ENCODE data around the gene SSBP3.
"Not testable (repeated sequence)": the region's sequence is repeated elsewhere in the genome, so short reads cannot be mapped to it uniquely, and the experiment has no call there.

Gene SSBP3

GRCh38 chr1:54391450-54392209 is 14.6 kb downstream of the SSBP3 start:
- DNase-seq (ENCODE audit: low spot score) = no peak

- no peak for DNase-seq (ENCODE audit: low spot score)
Measured at GRCh38 chr1:54390655-54391054, 15.5 kb downstream of the SSBP3 start.

DNA sequence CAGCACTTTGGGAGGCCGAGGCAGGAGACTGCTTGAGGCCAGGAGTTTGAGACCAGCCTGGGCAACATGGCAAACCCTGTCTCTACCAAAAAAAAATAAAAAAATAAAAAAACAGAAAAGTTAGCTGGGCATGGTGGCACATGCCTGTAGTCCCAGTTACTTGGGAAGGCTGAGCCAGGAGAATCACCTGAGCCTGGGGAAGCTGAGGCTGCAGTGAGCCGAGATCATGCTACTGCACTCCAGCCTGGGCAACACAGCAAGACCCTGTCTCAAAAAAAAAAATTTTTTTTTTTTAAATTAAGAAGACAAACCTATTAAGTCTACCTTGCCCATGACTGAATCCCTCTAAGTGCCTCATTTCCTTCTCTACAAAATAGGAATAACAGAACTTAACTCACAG is 16.6 kb downstream of the SSBP3 start:
- DNase-seq (ENCODE audit: low spot score) = not testable (repeated sequence)

DNA sequence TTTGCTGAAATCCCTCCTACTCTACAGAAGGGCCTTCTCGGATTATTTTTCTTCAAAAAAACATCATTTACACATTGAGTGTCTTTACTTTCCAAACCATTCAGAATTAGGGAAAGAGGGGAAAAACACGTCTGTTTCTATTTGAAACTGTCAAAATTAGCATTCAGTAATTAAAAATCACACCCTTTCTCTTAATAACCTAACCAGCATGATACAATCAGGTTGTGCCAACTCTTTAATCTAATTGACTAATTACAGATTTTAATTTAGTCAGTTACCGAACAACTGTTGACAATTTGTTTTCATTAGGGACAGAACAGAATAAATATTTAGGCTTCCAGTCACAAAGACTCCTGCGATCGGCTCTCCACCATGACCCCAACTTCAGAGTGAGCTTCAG is 18.8 kb downstream of the SSBP3 start:
- DNase-seq (ENCODE audit: low spot score) = no peak

- DNase-seq (ENCODE audit: low spot score) = no peak
Measured at GRCh38 chr1:54385727-54386022, 20.5 kb downstream of the SSBP3 start.

- peak; percentile 60 for DNase-seq (ENCODE audit: low spot score)
Measured at GRCh38 chr1:54384918-54385726, 21.1 kb downstream of the SSBP3 start.

- DNase-seq (ENCODE audit: low spot score) = no peak
Measured at GRCh38 chr1:54384471-54384870, 21.7 kb downstream of the SSBP3 start.

DNA sequence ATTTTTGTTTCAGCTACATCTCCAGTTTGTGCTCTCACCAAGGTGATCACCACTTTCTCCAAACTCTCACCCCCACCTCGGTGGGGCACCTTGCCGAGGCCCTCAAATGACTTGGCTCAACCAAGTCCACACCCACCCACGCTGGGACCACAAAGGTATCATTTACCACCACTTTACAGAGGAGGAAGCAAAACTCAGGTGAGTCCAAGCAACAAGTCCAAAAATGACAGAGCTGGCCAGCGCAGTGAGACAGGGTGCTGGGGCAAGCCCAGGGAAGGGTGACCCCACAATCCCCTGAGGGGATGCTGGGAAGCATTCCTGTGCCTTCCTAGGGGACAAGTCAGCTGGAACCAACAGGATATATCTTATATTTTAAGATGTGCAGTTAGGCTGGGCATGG is 24.7 kb downstream of the SSBP3 start:
- no peak for DNase-seq (ENCODE audit: low spot score)

- DNase-seq (ENCODE audit: low spot score) = no peak
Measured at GRCh38 chr1:54380290-54380882, 25.8 kb downstream of the SSBP3 start.

- DNase-seq (ENCODE audit: low spot score) = no peak
Measured at GRCh38 chr1:54379555-54380289, 26.5 kb downstream of the SSBP3 start.

DNA sequence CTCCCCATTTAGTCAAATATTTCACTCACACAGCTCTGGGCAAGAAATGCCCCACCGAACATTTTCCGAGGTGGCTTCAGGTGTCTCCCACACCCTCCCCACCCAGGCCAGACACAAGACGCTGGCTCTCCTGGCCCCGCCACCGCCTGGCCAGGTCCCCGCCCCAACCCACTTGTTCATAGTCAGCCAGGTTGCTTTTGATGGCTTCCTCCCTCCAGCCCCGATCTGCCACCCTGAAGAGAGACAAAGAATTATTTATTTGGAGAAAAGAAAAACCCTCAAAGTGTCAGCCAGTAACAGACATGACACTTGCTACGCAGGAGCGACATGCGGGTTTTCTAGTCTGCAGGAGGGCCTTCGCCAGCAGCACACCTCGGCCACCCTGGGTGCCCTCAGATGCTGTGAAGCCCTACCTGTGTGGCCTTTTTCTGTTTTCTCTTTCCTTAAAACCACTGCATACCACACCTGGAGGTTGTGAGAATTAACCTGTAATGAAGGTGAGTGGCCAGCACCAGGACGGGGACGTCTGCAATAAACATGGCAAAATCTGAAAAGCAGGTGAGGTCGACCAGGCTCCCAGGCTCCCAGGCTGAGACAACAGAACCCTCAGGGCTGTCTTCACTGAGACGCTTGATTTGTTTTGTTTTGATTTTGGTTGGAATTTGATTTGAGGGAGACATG is 27.2 kb downstream of the SSBP3 start:
- DNase-seq (ENCODE audit: low spot score) = no peak

- no peak for DNase-seq (ENCODE audit: low spot score)
Measured at GRCh38 chr1:54378157-54378873, 27.9 kb downstream of the SSBP3 start.

GRCh38 chr1:54377040-54377691 is 29.0 kb downstream of the SSBP3 start:
- no peak for DNase-seq (ENCODE audit: low spot score)

DNA sequence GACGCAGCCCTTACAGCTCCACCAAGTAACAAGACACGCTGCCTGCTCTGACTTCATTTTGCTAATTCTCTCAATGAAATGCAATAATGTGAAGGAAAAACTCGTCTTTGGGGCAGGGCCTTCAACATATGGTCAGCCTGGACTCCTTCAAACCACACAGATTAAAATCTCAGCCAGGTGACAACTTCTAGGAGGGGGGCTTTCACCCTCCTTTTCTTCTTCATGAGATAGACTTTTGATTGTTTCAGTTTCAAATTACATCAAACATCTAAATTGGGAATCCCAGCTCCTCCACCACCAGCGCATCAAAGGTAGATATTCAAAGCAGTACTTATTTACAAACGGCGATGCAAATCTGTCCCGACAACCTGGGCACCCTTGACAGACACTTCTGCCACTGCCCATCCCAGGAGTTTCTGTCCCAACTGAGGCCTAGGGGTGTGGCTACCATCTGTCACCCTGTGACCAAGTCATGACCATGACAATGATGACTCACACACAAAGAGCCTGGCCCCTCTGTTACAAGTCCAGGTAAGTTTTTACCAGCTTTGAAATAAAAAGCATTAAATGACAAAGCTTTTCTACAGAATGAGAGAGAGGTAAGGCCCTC is 29.7 kb downstream of the SSBP3 start:
- DNase-seq (ENCODE audit: low spot score) = no peak

DNA sequence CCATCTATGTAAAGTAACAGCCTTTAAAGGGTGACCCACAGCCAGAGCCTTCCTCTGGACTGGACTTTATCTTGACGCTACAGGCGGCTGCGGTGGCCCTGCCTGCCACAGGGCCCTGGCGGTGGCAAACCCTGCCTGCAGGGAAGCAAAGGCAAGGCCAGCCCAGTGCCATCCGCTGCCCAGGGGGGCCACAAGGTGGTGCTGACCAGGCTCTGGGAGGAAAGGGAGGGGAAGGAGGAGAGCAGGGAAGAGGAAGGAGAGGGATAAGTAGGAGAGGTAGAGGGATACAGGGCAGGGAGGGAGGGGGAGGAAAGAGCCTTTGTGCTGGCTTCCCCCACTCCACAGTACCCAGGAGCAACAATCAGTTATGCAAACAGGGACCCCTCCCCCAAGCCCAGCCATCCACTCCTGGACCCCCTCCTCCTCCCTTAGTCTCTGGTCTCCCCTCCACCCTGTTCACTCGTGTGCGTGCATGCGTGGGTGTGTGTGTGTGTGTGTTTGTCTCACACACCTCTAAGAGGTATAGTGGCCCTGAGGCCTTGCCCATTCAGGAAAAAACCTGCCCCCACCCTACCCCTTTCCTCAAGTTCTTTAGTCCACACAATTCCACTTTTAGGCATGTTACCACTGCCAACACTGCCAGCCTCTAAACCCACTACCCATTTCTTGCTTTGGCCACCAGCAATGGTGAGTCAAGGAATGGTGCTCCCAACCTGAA is 30.3 kb downstream of the SSBP3 start:
- no peak for DNase-seq (ENCODE audit: low spot score)

DNA sequence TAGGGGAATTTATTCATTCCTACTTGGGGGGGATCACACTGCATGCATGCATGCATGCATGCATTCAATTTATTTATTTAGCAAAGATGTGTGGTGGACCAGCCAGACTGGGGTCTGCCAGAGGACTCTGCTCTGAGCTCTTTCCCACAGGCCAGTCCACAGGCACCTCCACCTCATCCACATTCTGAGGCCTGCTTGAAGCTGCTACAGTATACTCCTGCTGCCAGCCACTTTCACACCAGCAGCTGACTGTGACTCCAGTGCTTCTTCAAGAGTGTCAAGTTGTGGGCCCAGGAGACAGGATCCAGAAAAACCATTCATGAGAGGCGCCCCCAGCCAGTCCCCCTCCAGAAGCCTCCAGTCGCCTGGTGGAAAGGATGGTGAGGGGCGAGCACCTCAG is 30.9 kb downstream of the SSBP3 start:
- no peak for DNase-seq (ENCODE audit: low spot score)

DNA sequence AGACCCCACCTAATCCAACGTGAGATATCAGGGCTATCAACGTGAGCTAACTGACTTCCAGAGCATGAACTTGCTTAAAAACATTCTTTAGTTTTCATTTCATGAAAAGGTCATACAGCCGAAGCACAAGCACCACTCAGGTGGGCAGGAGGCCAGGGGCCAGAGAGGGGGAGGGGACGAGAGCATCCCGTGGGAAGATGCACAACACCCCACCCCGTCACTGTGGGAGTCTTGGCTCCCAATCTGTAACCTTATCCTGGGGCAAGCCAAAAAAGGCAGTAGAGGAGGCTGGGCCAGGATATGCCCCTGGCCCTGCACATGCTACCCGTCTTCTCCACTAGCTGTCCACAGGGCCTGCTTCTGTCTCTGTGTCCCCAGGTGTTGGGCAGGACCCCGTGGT is 31.4 kb downstream of the SSBP3 start:
- no peak for DNase-seq (ENCODE audit: low spot score)

GRCh38 chr1:54372978-54373377 is 33.2 kb downstream of the SSBP3 start:
- no peak for DNase-seq (ENCODE audit: low spot score)

- no peak for DNase-seq (ENCODE audit: low spot score)
Measured at GRCh38 chr1:54371942-54372275, 34.3 kb downstream of the SSBP3 start.

Data from kidney capillary endothelial cell (primary cell).